Activated T-helper 1 cell treated with anti-CD3 and anti-CD28 coated beads, Interleukin-2, amount 50 U/mL, for 16 hours (primary cell): ENCODE data around the gene EXOC8.

ENCODE experiments used
- DNase-seq, 2 donors: peaks; one replicate each; pipeline ENCODE4 v3.0.0-alpha.2; 2020; ENCODE audit warnings: low read depth in 1 of 2, low spot score in 1 of 2

EXOC8 gene

DNA sequence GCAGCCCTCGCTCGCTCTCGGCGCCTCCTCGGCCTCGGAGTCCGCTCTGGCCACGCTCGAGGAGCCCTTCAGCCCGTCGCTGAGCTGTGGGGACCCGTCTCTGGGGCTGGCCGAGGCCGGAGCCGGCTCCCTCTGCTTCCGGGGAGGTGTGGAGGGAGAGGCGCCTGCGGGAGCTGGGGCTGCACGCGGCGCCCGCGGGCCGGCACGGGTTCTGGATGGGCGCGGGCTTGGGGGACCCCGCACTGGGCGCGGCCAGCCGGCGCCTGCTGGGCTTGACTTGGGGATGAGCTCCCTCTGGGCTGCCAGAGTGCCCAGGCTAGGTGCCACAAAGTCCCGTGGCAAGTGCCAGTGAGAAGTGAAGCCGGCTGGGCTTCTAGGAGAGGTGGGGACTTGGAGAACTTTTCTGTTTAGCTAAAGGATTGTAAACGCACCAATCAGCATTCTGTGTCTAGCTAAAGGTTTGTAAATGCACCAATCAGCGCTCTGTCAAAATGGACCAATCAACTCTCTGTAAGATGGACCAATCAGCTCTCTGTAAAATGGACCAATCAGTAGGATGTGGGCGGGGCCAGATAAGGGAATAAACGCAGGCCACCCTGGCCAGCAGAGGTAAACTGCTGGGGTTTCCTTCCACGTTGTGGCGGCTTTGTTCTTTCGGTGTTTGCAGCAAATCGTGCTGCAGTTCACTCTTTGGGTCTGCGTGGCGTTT is 20.2 kb downstream of the EXOC8 start:
- no peak for DNase-seq

DNA sequence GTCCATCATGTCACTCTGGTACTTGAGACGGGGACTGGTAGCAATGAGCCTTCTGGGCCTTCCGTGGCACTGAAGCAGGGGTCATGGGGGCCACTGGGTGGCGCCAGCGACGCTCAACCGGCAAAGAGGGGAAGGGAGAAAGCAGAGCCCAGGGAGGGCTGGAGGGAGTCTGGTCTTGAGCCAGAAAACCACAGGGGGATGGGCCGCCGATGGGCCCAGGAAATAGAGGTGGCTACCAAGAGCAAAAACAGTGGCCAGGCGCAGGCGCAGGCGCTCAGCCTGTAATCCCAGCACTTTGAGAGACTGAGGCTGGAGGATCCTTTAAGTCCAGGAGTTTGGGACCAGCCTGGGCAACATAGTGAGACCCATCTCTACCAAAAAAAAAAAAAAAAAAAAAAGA is 21.8 kb downstream of the EXOC8 start:
- peak in 1 of 2 donors; percentile 13 for DNase-seq

DNA sequence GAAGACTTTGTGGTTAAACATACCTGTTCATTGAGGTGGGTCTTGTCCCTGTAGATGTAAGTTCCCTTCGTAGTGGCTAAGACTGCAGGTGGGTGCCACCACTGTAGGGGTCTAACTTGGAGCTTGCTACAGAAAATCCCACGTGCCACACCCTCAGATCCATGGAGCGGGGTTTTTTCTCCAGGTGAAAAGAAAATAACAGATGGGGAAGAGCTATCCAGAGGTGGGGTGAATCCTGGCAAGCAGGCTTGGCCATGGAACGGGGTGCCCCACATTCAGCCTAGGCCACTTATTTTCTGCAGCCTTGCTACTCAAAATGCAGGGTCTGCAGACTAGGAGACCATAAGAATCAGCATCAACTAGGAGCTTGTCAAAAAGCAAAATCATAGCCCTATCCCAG is 24.0 kb downstream of the EXOC8 start:
- DNase-seq, result no peak

DNA sequence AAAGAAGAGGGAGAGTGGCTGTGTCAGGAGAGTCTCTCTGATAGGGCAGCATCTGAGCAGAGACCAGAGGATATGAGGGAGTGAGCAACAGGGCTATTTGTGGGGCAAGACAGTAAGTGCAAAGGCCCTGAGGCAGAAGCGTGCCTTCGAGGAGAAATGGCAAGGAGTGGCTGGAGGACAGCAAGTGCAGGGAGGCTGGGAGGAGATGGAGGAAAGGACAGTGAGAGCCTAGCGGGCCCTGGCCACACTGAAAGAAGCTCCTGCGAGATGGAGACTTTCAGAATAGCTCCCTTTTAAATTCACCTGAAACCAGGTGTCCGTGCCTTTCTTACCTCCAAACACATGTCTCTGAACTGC is 25.2 kb downstream of the EXOC8 start:
- no peak for DNase-seq

DNA sequence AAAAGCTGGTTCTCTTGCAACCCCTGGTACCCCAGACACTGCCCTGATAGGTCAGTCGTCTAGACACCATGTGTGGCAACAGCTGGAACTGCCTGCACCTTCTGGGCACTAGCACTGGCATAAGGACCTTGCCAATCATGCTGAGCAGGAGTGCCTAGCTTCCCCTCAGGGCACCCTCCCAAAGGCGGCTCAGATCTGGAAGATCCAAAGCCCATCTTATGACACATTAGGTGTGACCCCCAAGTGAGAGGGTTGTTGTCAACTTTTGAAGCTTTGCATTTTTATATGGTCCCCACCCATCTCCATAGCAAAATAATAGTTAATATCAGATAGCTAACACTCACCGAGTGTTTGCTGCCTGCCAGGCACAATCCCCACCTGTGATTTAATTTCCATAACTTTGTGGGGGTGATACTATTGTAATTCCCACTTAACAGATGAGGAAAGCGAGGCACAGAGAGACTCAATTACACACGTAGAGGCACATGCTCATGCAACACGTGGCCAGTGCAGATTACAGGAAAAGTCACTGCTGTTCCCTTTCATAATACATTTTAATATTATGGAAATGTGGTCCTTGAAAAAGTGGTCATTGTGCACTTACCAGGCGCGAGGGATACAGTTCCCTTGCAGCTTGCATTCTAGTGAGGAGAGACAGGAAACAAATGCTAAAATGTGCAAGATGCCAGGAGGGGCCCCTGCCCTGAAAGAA is 25.8 kb downstream of the EXOC8 start:
- no peak for DNase-seq

- no peak for DNase-seq
These were observed 27.2 kb downstream of the EXOC8 start for GRCh38 chr1:231310391-231310934.

GRCh38 chr1:231301990-231302389 is 35.7 kb downstream of the EXOC8 start:
- no peak for DNase-seq

GRCh38 chr1:231295938-231296337 is 41.7 kb downstream of the EXOC8 start:
- no peak for DNase-seq

- DNase-seq, result no peak
These were observed 51.0 kb downstream of the EXOC8 start for GRCh38 chr1:231286603-231287002.

- DNase-seq, result no peak
These were observed 53.2 kb downstream of the EXOC8 start for GRCh38 chr1:231284441-231284840.
